GM12801 (cell line): ENCODE data around the gene INPP5K.

Experiments used
- TF ChIP-seq, protein P1 (sequence below): IDR thresholded peaks from one replicate; pipeline ENCODE4 v1.5.1; 2011; ENCODE audit warnings: control low read depth; ENCODE audit not compliant: insufficient read length; ENCODE audit errors: extremely low read depth

INPP5K gene

DNA sequence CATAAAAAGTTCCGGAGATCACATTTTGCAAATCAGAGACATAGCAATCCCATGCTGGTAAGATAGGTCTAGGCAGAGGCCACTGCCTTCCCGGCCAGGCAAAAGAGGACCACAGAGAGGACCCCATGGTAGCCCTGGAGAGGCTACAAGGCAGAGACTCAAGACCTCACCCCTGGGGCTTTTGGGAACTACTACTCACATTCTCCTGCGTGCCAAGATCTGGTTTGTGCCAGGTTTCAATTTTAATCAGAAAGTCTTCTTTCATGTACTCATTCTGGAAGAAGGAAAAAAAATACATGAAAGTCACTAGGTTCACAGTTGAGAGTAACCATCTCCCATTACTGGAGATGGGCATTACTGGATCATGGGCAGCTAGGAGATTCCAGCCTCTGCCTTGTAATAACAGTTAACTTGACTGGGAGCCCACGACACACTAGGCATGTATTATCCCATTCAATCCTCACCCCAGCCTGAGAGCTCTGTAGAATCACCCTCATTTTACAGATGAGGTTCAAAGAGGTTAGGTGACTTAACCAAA is 25.0 kb upstream of the INPP5K start:
- TF ChIP-seq, protein P1, sequence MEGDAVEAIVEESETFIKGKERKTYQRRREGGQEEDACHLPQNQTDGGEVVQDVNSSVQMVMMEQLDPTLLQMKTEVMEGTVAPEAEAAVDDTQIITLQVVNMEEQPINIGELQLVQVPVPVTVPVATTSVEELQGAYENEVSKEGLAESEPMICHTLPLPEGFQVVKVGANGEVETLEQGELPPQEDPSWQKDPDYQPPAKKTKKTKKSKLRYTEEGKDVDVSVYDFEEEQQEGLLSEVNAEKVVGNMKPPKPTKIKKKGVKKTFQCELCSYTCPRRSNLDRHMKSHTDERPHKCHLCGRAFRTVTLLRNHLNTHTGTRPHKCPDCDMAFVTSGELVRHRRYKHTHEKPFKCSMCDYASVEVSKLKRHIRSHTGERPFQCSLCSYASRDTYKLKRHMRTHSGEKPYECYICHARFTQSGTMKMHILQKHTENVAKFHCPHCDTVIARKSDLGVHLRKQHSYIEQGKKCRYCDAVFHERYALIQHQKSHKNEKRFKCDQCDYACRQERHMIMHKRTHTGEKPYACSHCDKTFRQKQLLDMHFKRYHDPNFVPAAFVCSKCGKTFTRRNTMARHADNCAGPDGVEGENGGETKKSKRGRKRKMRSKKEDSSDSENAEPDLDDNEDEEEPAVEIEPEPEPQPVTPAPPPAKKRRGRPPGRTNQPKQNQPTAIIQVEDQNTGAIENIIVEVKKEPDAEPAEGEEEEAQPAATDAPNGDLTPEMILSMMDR: no peak

GRCh38 chr17:1539811-1540210 is 23.4 kb upstream of the INPP5K start:
- TF ChIP-seq, protein P1: no peak

DNA sequence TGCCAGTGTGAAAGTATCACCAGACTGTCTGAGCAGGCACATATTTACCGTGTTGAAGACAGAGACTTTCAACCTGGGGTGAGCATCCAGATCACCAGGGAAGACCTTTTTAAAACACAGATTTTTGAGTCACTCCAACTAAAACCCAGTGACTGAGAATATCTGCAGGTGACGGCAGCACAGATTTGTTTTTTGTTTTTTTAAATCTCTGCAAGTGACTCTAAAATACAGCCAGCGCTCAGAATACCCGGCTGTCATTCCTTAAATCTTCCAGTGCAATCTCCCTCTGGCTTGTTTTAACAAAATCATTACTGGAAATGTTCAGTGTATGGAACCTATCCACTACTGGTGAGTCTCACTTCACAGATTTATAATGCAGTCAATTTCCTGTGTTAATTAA is 19.3 kb upstream of the INPP5K start:
- TF ChIP-seq, protein P1: no peak

DNA sequence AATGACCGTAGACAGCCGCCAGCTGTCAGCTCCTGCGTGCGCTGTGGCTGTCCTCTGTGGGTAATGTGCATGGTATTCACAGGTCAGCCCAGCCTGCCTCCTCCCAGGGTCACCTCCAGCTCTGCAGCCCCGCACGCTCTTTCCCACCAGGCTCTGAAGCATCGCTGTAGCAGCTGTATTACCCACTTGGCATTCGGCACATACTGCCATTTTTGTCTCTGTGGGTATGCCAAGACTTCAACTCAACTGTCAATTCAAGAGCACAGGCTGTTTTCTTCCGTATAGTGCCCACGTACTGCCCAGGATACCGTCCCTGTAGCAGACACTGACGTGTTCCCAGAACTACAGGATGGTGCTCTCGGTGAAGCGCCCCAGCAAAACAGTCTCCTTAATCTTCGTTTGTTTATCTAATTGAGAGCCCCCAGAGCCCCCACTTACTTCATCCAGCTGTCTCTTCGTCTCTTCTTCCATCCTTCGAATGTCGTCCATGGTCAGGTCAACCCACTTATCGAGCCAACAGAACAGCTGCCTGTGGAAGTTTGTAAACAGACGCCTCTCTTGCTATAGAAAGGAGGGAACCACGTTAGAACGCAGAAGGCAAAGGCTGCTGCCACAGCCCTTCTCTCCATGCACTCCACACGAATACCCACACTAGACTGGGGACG is 17.4 kb upstream of the INPP5K start:
- TF ChIP-seq, protein P1: no peak

GRCh38 chr17:1532836-1533602 is 16.6 kb upstream of the INPP5K start:
- TF ChIP-seq, protein P1: no peak

DNA sequence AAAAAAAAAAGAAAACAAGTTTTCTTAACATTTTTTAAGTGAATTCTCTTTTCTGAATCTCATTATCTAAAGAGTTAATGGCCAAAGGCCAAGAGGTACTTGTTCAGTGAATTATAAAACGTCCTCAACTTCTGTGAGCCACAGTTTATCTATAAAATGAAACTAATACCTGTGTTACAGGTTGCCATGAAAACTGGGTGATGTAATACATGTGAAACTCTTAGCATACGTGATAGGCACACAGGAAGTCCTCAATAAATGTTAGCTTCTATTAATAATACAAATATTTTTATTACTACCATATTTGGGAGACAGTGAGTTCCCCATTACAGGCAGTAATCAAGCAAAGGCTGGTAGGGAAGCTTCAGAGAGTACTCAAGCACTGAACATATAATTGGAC is 13.5 kb upstream of the INPP5K start:
- TF ChIP-seq, protein P1: no peak

DNA sequence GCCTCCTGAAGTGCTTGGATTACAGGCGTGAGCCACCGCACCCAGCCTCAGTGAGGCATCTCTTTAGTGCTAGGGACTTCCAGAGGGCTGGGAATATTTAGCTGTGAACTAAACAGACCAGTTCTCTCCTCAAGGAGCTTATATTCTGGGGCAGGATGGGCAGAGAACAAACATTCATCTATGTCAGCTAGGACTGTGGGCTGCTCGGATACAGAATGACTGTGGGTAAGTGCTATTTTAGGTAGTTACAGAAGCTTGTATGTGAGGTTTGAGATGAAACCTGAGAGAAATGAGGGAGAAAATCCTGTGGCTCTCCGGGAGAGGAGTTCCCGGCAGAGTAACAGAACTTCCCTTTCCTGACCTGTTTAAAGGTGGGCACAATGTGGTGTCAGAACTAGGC is 6.2 kb upstream of the INPP5K start:
- TF ChIP-seq, protein P1: no peak
